ENCODE data around the gene RPS15.
"Not testable (repeated sequence)": the region's sequence is repeated elsewhere in the genome, so short reads cannot be mapped to it uniquely, and the experiment has no call there.

The RPS15 gene

GRCh38 chr19:1418496-1418775 lies 19.8 kb upstream of the RPS15 start:
- Histone ChIP-seq H2AFZ (ENCODE audit: low read length) (no peak overlapping the region), H3F3A (ENCODE audit: low read depth) (no peaks in the 10 kb centered on the region), H3K9me2 (replicated peaks; ENCODE audit: low read depth, low read length) (no peaks in the 10 kb centered on the region), H3K79me2 (ENCODE audit: insufficient read depth, low read length) (peaks cover 82% of the 10 kb centered on the region), H3K27me3 (ENCODE audit: insufficient read depth, low read length, poor library complexity, severe bottlenecking) (no peaks in the 10 kb centered on the region), H3K4me1 (ENCODE audit: insufficient read depth, low read length, poor library complexity, severe bottlenecking) (no peaks in the 10 kb centered on the region), H3K9me3 (ENCODE audit: insufficient read depth, low read depth, low read length) (no peaks in the 10 kb centered on the region), H3K4me3 (ENCODE audit: low read length, poor library complexity, severe bottlenecking) (no peak overlapping the region), H3K9ac (ENCODE audit: low read depth, low read length, poor library complexity, severe bottlenecking) (no peak overlapping the region), H3K36me3 (ENCODE audit: insufficient read depth, low read length) (peaks cover 81% of the 10 kb centered on the region; the same call in 1 of the 2 replicates), H4K20me1 (ENCODE audit: insufficient read depth, low read length, poor library complexity, severe bottlenecking) (peaks cover 72% of the 10 kb centered on the region), H3K4me2 (ENCODE audit: low read depth, low read length, poor library complexity, severe bottlenecking) (no peak overlapping the region)
- no peak for TF ChIP-seq CTCF (conservative IDR thresholded peaks at IDR 0.05; ENCODE audit: low read length)
- no peak for TF ChIP-seq EZH2phosphoT487 (IDR thresholded peaks at IDR 0.05; ENCODE audit: borderline replicate concordance)

- Histone ChIP-seq H3K27me3 (ENCODE audit: insufficient read depth, low read length, poor library complexity, severe bottlenecking) (no peaks in the 10 kb centered on the region), H3K36me3 (ENCODE audit: insufficient read depth, low read length) (peaks cover 80% of the 10 kb centered on the region; the same call in 1 of the 2 replicates), H3K9me3 (ENCODE audit: insufficient read depth, low read depth, low read length) (no peaks in the 10 kb centered on the region), H3K9me2 (replicated peaks; ENCODE audit: low read depth, low read length) (no peaks in the 10 kb centered on the region), H3K79me2 (ENCODE audit: insufficient read depth, low read length) (peaks cover 78% of the 10 kb centered on the region), H3K4me1 (ENCODE audit: insufficient read depth, low read length, poor library complexity, severe bottlenecking) (no peaks in the 10 kb centered on the region), H2AFZ (ENCODE audit: low read length) (no peak overlapping the region), H4K20me1 (ENCODE audit: insufficient read depth, low read length, poor library complexity, severe bottlenecking) (peaks cover 67% of the 10 kb centered on the region), H3K9ac (ENCODE audit: low read depth, low read length, poor library complexity, severe bottlenecking) (no peak overlapping the region), H3K4me3 (ENCODE audit: low read length, poor library complexity, severe bottlenecking) (no peak overlapping the region), H3K4me2 (ENCODE audit: low read depth, low read length, poor library complexity, severe bottlenecking) (no peak overlapping the region), H3F3A (ENCODE audit: low read depth) (no peaks in the 10 kb centered on the region)
- TF ChIP-seq EZH2phosphoT487 (IDR thresholded peaks at IDR 0.05; ENCODE audit: borderline replicate concordance) (no peak), CTCF (conservative IDR thresholded peaks at IDR 0.05; ENCODE audit: low read length) (no peak)
These were observed 19.1 kb upstream of the RPS15 start for GRCh38 chr19:1418951-1419738.

- H2AFZ ChIP-seq (ENCODE audit: low read length); H3F3A ChIP-seq (ENCODE audit: low read depth); H3K27me3 ChIP-seq (ENCODE audit: insufficient read depth, low read length, poor library complexity, severe bottlenecking); H3K4me1 ChIP-seq (ENCODE audit: insufficient read depth, low read length, poor library complexity, severe bottlenecking); H3K4me2 ChIP-seq (ENCODE audit: low read depth, low read length, poor library complexity, severe bottlenecking); H3K9me2 ChIP-seq (replicated peaks; ENCODE audit: low read depth, low read length); H3K4me3 ChIP-seq (ENCODE audit: low read length, poor library complexity, severe bottlenecking); H3K9me3 ChIP-seq (ENCODE audit: insufficient read depth, low read depth, low read length); H3K9ac ChIP-seq (ENCODE audit: low read depth, low read length, poor library complexity, severe bottlenecking): not testable (repeated sequence)
- Histone ChIP-seq H4K20me1 (ENCODE audit: insufficient read depth, low read length, poor library complexity, severe bottlenecking) (peaks cover 68% of the 10 kb centered on the region), H3K79me2 (ENCODE audit: insufficient read depth, low read length) (peaks cover 72% of the 10 kb centered on the region), H3K36me3 (ENCODE audit: insufficient read depth, low read length) (peaks cover 87% of the 10 kb centered on the region; the same call in 1 of the 2 replicates)
These were observed 18.1 kb upstream of the RPS15 start for GRCh38 chr19:1420085-1420484.

- Histone ChIP-seq H2AFZ (ENCODE audit: low read length) (no peak overlapping the region), H3K36me3 (ENCODE audit: insufficient read depth, low read length) (peaks cover 92% of the 10 kb centered on the region; the same call in 1 of the 2 replicates), H3K4me1 (ENCODE audit: insufficient read depth, low read length, poor library complexity, severe bottlenecking) (no peaks in the 10 kb centered on the region), H3F3A (ENCODE audit: low read depth) (no peaks in the 10 kb centered on the region), H3K9me3 (ENCODE audit: insufficient read depth, low read depth, low read length) (no peaks in the 10 kb centered on the region), H3K27me3 (ENCODE audit: insufficient read depth, low read length, poor library complexity, severe bottlenecking) (no peaks in the 10 kb centered on the region), H3K4me3 (ENCODE audit: low read length, poor library complexity, severe bottlenecking) (no peak overlapping the region), H4K20me1 (ENCODE audit: insufficient read depth, low read length, poor library complexity, severe bottlenecking) (peaks cover 63% of the 10 kb centered on the region), H3K9me2 (replicated peaks; ENCODE audit: low read depth, low read length) (no peaks in the 10 kb centered on the region), H3K79me2 (ENCODE audit: insufficient read depth, low read length) (peaks cover 71% of the 10 kb centered on the region), H3K9ac (ENCODE audit: low read depth, low read length, poor library complexity, severe bottlenecking) (no peak overlapping the region), H3K4me2 (ENCODE audit: low read depth, low read length, poor library complexity, severe bottlenecking) (no peak overlapping the region)
- TF ChIP-seq EZH2phosphoT487 (IDR thresholded peaks at IDR 0.05; ENCODE audit: borderline replicate concordance) = no peak
These were observed 17.6 kb upstream of the RPS15 start for GRCh38 chr19:1420590-1420989.
